ENCODE measurements around the gene STAT2. TPM values are rescaled to one million over a fixed set of nuclear protein-coding genes. Genes with fewer than 3 reads are reported as not detected.
A peak's percentile ranks its signal among the peaks of the same experiment; 100 is the strongest.

The STAT2 gene
- total and polyA plus RNA-seq, 2 of the 13 experiments (the other 11 are each of a cell fraction or from before 2014, with no cell fraction given): 43.5 to 84.6 TPM

- TF ChIP-seq, protein P1, sequence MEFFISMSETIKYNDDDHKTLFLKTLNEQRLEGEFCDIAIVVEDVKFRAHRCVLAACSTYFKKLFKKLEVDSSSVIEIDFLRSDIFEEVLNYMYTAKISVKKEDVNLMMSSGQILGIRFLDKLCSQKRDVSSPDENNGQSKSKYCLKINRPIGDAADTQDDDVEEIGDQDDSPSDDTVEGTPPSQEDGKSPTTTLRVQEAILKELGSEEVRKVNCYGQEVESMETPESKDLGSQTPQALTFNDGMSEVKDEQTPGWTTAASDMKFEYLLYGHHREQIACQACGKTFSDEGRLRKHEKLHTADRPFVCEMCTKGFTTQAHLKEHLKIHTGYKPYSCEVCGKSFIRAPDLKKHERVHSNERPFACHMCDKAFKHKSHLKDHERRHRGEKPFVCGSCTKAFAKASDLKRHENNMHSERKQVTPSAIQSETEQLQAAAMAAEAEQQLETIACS (CRISPR knock-in tag; IDR thresholded peaks at IDR 0.05): no peak
- TF ChIP-seq ZNF143 (CRISPR knock-in tag; IDR thresholded peaks at IDR 0.05) (peak; percentile 85), CAMTA2 (CRISPR knock-in tag; IDR thresholded peaks at IDR 0.05; ENCODE audit: borderline replicate concordance) (no peak), RELA (CRISPR knock-in tag; IDR thresholded peaks at IDR 0.05) (0 out of 2 replicates have a peak, but pooled peaks have one; percentile 18), THAP11 (CRISPR knock-in tag; IDR thresholded peaks at IDR 0.05) (peak; percentile 89), YY1 (IDR thresholded peaks at IDR 0.05; ENCODE audit: insufficient read depth, insufficient replicate concordance, low read depth, low read length) (peak; percentile 50), AGO1 (IDR thresholded peaks at IDR 0.05; ENCODE audit: low read depth, low read length, poor library complexity, severe bottlenecking) (no peak), ZNF574 (CRISPR knock-in tag; IDR thresholded peaks at IDR 0.05) (peak; percentile 79), ZNF235 (CRISPR knock-in tag; IDR thresholded peaks at IDR 0.05; ENCODE audit: borderline replicate concordance) (no peak), HBP1 (CRISPR knock-in tag; IDR thresholded peaks at IDR 0.05; ENCODE audit: low read depth) (peak; percentile 72; the same call in 1 of the 2 replicates), YEATS2 (CRISPR knock-in tag; IDR thresholded peaks at IDR 0.05; ENCODE audit: borderline replicate concordance) (peak; percentile 83), ZBTB7B (CRISPR knock-in tag; IDR thresholded peaks at IDR 0.05) (peak; percentile 56; the same call in 1 of the 2 replicates), SP2 (CRISPR knock-in tag; IDR thresholded peaks at IDR 0.05) (peak; percentile 86), ZNF431 (CRISPR knock-in tag; IDR thresholded peaks at IDR 0.05; ENCODE audit: borderline replicate concordance, low read depth) (0 out of 2 replicates have a peak, but pooled peaks have one; percentile 50)
- TF ChIP-seq, protein P2, sequence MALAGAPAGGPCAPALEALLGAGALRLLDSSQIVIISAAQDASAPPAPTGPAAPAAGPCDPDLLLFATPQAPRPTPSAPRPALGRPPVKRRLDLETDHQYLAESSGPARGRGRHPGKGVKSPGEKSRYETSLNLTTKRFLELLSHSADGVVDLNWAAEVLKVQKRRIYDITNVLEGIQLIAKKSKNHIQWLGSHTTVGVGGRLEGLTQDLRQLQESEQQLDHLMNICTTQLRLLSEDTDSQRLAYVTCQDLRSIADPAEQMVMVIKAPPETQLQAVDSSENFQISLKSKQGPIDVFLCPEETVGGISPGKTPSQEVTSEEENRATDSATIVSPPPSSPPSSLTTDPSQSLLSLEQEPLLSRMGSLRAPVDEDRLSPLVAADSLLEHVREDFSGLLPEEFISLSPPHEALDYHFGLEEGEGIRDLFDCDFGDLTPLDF (CRISPR knock-in tag; IDR thresholded peaks at IDR 0.05): peak; percentile 68; the same call in 1 of the 2 replicates
- TF ChIP-seq, protein P3, sequence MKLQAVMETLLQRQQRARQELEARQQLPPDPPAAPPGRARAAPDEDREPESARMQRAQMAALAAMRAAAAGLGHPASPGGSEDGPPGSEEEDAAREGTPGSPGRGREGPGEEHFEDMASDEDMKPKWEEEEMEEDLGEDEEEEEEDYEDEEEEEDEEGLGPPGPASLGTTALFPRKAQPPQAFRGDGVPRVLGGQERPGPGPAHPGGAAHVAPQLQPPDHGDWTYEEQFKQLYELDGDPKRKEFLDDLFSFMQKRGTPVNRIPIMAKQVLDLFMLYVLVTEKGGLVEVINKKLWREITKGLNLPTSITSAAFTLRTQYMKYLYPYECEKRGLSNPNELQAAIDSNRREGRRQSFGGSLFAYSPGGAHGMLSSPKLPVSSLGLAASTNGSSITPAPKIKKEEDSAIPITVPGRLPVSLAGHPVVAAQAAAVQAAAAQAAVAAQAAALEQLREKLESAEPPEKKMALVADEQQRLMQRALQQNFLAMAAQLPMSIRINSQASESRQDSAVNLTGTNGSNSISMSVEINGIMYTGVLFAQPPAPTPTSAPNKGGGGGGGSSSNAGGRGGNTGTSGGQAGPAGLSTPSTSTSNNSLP (IDR thresholded peaks at IDR 0.05; ENCODE audit: low read depth, low read length): peak; percentile 4; the same call in 1 of the 2 replicates
- TF ChIP-seq, protein P4, sequence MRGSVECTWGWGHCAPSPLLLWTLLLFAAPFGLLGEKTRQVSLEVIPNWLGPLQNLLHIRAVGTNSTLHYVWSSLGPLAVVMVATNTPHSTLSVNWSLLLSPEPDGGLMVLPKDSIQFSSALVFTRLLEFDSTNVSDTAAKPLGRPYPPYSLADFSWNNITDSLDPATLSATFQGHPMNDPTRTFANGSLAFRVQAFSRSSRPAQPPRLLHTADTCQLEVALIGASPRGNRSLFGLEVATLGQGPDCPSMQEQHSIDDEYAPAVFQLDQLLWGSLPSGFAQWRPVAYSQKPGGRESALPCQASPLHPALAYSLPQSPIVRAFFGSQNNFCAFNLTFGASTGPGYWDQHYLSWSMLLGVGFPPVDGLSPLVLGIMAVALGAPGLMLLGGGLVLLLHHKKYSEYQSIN (CRISPR knock-in tag; IDR thresholded peaks at IDR 0.05; ENCODE audit: borderline replicate concordance): no peak
Measured at GRCh38 chr12:56333679-56334489, 26.0 kb downstream of the STAT2 start, which contains the start of gene PAN2 (continued).
